Right lobe of liver (tissue), 4 donors: ENCODE measurements around the gene PLCB4.

Source experiments
- CTCF ChIP-seq, 4 donors: fragments of 200-600 bp in 3 of 4; fragments of 450-650 bp in 1 of 4; IDR thresholded peaks; one replicate each; pipeline versions ENCODE4 v1.5.1 to v1.8.0; 2016 to 2022; ENCODE audit warnings: antibody characterized with exemption in 4 of 4, mild to moderate bottlenecking in 2 of 4
- POLR2A ChIP-seq: fragments of 450-650 bp; IDR thresholded peaks from one replicate; pipeline ENCODE4 v1.6.1; 2017; ENCODE audit warnings: antibody characterized with exemption, mild to moderate bottlenecking
- donor health status: DM: no; HTN: no; CAD: no.
- donor health status: DM: no; HTN: no; CAD: no.
- donor health status: DM: no; HTN: yes; CAD: no.

GRCh38 chr20:9508696-9509178, 439.9 kb downstream of the PLCB4 start:
- no peak for TF ChIP-seq POLR2A
- TF ChIP-seq CTCF (IDR thresholded peaks at IDR 0.05), result no peak
